GM12801 (cell line): ENCODE results near the gene HDAC2.

ENCODE experiments used
- CTCF ChIP-seq: IDR thresholded peaks from one replicate; pipeline ENCODE4 v1.5.1; 2011; ENCODE audit warnings: control low read depth; ENCODE audit not compliant: insufficient read length; ENCODE audit errors: extremely low read depth

HDAC2 gene

GRCh38 chr6:113894712-113895674, 76.0 kb downstream of the HDAC2 start:
- TF ChIP-seq CTCF = no peak

DNA sequence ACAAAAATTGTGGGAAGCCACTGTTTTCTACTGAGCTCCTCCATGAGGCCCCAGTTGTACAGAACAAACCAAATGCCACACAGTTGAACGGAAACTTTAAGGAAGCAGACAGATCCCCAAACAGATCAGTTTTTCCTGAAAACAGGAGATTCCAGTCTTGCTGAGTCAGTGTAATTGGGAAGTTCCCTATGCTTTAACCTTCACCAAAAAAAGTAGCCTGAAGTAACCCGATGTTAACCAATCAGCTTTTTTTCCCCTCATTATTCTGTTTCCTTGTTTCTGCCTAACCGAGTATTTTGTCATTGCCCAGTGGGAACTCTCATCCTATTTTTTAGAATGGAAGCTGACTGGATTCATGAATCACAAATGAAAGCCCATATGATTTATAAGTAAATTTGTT, 77.1 kb downstream of the HDAC2 start:
- no peak for TF ChIP-seq CTCF

- no peak for TF ChIP-seq CTCF
Measured at GRCh38 chr6:113893451-113893850, 77.5 kb downstream of the HDAC2 start.

- TF ChIP-seq CTCF = no peak
Measured at GRCh38 chr6:113888956-113889630, 81.9 kb downstream of the HDAC2 start.

DNA sequence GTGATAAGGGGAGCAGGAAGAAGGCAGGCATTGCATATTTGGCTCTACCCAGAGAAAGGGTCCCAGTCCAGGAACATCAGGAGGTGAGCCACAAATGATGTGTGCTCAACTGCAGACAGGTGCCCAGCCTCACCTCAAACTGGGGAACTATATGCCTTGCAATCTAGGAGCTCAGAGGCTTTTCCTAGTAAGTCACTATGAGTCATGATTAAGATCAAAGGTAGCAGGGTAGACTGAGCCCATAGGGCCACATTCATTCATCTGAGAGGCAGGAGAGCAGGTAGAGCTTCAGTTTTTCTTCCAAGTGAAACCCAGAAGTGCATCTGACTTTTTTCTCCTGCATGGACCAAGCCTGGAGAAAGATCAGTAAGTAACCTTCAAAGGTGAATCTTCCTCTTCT, 82.5 kb downstream of the HDAC2 start:
- no peak for TF ChIP-seq CTCF

DNA sequence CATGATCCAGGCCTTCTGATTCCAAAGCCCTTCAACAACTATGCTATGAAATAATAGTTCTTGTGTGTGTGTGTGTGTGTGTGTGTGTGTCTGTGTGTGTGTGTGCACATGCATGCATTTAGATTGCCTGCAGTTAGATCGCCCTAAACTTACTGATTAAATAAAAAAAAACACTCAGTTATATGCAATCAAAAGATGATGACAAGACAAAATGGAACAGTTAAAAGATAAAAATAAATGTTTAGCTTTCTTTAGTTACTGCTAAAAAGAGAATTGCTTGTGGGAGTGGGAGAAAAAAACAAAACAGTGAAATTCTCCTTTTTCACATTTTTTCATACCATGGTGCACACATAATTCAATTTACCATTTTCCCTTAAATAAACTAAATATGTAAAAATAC, 84.4 kb downstream of the HDAC2 start:
- TF ChIP-seq CTCF = no peak

GRCh38 chr6:113884011-113884410, 86.9 kb downstream of the HDAC2 start:
- no peak for TF ChIP-seq CTCF
